GM18508 (cell line): ENCODE measurements around the gene GAB1.

Source experiments
- ATAC-seq: cut with Tn5 transposase; IDR thresholded peaks from one replicate; pipeline ENCODE4 v1.9.1; 2021; ENCODE audit warnings: moderate number of reproducible peaks; ENCODE audit not compliant: insufficient read depth, unreplicated experiment

The GAB1 gene

GRCh38 chr4:143473334-143474126 lies 136.9 kb downstream of the GAB1 start:
- no peak for ATAC-seq

DNA sequence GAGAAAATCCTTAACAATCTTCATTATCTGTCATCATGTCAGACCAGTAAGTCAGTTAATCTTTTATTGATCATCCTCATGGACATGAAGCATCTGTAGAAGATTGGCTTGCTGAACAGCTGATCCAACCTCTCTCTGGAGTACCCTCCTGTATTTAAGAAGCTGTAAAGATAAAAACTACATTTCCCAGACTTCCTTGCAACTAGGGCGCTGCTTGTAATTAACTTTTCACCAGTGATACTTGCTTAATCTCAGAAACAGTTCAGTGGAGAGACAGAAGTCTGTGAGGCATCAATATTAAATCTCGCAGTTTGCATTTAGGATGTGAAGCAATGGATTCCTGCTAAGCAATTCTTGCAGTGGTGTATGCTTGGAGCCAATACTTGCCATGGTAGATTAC lies 140.8 kb downstream of the GAB1 start:
- no peak for ATAC-seq

DNA sequence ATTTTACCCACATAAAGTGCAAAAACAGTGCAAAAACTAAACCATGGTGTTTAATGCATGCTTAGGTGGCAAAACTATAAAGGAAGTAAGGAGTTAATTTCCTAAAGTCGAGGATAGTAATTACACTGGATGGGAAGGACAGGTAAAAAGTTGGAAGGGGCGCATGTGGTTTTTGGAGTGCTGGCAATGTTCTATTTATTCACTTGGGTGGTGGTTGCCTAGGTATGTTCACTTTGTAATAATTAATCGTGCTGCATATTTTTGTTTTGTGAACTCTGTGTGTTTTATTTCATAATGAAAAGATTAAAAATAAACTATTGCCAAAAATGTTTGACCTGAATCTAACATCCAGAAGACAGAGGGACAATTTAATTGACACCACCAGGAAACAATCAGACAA lies 144.7 kb downstream of the GAB1 start:
- ATAC-seq, result no peak

GRCh38 chr4:143482840-143483239 lies 146.2 kb downstream of the GAB1 start:
- ATAC-seq, result no peak

- no peak for ATAC-seq
These were observed 149.6 kb downstream of the GAB1 start for GRCh38 chr4:143486314-143486713.

GRCh38 chr4:143488687-143489086 lies 152.0 kb downstream of the GAB1 start:
- ATAC-seq, result no peak

DNA sequence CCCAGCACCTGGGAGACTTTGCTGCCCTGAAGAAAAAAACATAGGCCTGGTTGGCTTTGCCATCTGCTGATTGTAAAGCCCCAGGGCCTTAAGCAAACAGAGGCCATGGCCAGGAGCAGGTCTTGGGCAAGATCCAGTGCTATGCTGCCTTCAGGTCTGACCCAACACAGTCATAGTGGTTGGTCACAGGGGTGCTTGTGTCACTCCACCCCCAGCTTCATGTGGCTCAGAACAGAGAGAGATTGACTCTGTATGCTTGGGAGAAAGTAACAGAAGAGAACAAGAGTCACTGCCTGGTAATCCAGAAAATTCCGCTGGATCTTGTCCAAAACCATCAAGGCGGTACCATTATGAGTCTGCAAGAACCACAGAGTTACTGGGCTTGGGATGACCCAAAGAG lies 152.4 kb downstream of the GAB1 start:
- ATAC-seq, result no peak

DNA sequence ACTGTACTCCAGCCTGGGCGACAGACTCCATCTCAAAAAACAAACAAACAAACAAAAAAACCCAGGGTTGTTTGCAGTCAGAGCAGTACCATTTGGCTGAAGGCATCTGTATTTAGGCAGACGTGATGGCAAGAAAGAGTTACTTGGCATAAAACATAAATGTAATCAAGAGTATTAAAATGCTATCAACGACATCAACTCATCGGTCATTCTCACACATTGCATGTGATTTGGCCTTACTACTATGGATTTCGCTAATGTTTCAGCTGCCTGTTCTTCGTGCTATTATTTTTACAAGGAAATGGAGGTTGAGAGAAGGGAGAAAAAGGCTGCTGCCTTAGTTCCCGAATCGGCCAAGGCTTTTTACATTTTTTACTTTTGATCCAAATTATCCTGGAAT lies 161.3 kb downstream of the GAB1 start:
- no peak for ATAC-seq

- ATAC-seq, result no peak
These were observed 165.6 kb downstream of the GAB1 start for GRCh38 chr4:143502231-143502630.

GRCh38 chr4:143506031-143506430 lies 169.4 kb downstream of the GAB1 start:
- ATAC-seq, result no peak

GRCh38 chr4:143511906-143512305 lies 175.2 kb downstream of the GAB1 start:
- ATAC-seq, result no peak

GRCh38 chr4:143512978-143513313 lies 176.3 kb downstream of the GAB1 start:
- peak; percentile 30 for ATAC-seq

DNA sequence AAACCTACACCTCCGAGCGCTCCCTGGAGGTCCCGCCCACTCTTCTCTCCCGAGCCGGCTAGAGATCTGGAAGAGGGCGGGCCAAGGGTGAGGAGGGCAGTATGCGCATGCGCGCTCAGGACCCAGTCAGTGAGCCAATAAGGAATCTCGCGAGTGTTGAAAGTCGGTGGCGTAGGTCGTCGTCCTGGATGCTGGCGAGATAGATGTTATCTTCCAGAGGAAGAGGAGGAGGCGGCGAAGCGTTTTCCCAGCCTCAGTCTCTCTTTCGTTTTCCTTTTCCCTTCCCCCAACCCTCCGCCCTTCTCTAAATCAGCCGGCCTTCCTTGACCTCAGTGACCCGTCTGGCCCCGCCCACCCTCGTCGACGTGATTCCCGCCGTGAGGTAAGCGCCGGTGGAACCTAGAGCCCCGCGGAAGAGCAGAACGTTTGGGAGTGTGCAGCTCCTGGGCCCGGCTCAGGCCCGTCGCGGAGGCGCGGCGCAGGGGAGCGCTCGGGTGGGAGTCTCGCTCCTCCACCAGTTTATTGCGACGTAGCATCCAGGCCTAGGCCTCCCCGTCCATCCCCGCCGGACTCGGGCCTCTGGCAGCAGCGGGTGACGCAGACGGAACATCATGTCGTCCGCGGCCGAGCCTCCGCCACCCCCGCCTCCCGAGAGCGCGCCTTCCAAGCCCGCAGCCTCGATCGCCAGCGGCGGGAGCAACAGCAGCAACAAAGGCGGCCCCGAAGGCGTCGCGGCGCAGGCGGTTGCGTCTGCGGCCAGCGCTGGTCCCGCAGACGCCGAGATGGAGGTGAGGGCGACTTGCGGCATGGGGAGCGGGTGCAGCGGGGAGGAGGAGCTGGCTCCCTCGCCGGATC lies 176.9 kb downstream of the GAB1 start, which contains the start of gene SMARCA5:
Gene SMARCA5 (plus strand): TSS at position 389 of the 855 bp plus-strand sequence. CDS start 223 bp downstream, at position 612.
- peak; percentile 87 for ATAC-seq

DNA sequence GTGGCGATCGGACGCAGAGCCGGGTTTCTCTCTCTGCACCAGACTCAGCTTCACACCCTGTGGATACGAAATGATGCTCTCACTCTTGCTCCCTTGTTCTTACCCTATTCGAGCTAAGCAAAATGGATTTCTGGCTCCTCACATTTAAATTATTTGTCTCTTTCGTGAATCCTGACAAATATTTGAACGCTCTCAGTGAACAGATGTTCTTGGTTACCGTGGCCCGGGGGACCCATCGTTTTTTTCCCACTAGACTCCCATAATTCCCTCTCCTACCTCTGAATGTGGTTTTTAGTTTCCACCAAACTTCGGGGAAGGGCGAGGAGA lies 177.5 kb downstream of the GAB1 start:
- ATAC-seq, result peak; percentile 6

GRCh38 chr4:143514497-143514896 lies 177.8 kb downstream of the GAB1 start:
- no peak for ATAC-seq

GRCh38 chr4:143514901-143515300 lies 178.2 kb downstream of the GAB1 start:
- ATAC-seq, result no peak

DNA sequence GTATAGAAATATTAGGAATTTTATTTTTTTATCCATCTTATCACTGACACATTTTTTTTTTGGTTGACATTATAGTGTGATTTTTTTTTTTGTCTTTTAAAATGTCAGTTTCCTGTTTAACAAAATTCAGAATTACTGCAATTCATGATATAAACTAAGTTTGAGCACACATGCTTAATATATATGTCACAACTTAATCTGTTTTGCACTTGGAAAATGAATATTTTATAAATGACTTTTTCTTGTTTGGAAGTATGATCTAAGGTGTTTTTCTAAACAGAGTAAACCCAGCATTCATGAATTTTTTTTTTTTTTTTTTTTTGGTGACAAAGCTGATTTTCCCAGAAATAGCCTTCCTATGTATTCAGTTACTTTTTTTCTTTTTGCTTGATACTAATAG lies 179.2 kb downstream of the GAB1 start:
- ATAC-seq, result no peak

- no peak for ATAC-seq
These were observed 181.1 kb downstream of the GAB1 start for GRCh38 chr4:143517764-143518163.
